IPS DF 19.7 (cell line): Measurements from ENCODE around the gene CACNA1C.

Experiments
- DNase-seq: peaks from one replicate; pipeline ENCODE4 v3.0.0-alpha.2; 2013; ENCODE audit warnings: low read depth, low spot score

The CACNA1C gene

GRCh38 chr12:2451497-2451896, 398.7 kb downstream of the CACNA1C start:
- no peak for DNase-seq

DNA sequence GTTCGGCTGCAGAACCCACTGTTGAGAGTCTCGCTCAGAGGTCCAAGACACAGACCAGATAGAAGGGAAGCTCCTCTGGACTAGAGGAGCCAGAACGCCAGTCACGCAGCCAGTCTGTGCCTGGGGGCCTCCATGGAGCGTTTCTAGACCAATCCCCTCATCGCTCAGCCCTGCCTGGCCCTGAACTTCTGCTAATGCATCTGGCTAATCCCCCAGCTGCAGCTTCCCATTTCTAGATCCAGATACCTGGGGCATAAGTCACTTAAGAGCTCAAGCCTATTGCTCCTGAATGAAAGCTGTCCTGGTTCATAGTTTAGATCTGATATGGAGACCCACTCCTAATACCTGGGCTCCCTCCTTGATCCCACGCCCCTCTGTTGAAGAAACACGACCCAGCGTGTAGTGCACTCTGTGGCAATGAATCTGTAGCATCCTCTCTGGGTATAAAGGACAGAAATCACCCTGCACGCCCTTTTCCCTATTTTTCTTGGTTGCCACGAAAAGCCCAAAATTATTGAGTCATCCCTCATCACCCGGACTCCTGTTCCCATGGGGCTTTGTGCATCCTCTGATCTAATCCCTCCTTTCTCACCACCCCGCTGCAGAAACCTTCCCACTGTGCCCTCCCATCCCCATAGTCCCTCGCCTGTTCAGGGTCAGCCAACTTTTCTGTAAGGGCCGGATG, 400.4 kb downstream of the CACNA1C start:
- no peak for DNase-seq

- no peak for DNase-seq
Observed at GRCh38 chr12:2453761-2454090, 400.9 kb downstream of the CACNA1C start.

DNA sequence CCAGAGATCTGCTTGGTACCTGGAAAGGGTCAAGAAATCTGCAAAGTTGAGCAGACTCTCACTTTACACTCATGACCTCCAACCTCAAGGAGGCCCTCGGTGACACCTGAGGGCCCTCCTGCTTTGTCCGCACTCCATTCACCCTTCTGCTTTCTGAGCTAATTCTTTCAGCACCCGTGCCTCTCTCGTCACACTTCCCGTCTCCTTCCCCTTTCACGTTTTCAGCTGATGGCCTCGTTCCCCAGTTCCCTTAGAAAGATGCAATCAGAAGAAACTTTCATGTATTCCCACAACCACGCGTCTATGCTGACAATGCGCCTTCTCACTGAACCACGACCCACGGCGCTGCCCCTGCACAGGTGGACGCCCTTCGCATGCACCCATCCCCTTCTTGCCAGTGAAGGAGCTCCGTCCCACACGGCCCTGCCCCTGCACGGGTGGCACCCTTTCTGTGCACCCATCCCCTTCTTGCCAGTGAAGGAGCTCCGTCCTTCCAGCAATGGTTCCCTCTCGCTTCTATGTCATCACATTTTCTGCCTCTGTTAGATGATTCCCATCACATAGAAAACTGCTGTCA, 401.9 kb downstream of the CACNA1C start:
- no peak for DNase-seq

DNA sequence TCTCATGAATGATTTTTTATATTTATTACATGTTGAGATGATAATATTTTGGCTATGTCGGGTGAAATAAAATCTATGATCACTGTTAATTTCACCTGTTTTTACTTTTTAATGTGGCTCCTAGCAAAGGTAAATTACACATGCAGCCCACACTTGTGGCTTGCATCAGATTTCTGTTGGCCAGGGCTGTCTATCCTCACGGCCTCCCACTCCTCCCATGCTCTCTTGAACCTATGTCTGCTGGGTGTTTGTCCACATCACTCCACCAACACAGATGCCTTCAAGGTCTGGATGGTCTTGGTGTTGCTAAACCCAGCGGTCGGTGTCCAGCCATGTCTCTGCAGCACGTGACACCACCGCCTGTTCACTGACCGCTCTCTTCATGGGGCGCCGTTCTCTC, 402.6 kb downstream of the CACNA1C start:
- DNase-seq = no peak

DNA sequence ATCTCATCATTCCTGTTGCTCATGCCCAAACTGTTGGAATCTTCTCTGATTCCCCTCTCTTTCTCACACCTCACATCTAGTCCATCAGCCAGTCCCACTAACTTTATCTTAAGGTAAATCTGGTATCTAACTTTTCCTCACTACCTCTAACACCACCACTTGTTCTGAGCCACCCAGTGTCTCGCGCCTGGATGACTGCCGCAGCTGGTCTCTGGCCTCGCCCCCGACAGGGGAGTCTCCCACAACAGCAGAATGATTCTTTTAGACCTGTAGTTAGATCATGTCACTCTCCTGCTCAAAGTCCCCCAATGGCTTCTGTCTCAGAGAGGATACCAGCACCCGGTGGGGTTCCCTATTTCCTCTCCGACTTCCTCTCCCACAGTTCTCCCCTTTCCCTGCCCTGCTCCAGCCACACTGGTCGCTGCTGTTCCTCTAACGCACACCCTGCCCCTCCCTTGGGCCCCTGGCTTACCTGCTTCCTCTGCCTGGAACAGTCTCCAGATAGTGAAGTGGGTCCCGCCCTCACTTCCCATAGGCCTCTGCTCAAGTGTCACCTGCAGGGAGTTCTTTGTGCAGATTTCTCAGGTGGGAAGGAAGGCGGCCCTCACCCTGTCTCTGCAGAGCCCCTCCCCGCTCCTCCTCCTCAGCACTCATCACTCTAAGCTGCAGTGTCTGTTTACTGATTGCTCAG, 403.5 kb downstream of the CACNA1C start:
- DNase-seq = no peak

GRCh38 chr12:2456813-2457186, 404.0 kb downstream of the CACNA1C start:
- no peak for DNase-seq

DNA sequence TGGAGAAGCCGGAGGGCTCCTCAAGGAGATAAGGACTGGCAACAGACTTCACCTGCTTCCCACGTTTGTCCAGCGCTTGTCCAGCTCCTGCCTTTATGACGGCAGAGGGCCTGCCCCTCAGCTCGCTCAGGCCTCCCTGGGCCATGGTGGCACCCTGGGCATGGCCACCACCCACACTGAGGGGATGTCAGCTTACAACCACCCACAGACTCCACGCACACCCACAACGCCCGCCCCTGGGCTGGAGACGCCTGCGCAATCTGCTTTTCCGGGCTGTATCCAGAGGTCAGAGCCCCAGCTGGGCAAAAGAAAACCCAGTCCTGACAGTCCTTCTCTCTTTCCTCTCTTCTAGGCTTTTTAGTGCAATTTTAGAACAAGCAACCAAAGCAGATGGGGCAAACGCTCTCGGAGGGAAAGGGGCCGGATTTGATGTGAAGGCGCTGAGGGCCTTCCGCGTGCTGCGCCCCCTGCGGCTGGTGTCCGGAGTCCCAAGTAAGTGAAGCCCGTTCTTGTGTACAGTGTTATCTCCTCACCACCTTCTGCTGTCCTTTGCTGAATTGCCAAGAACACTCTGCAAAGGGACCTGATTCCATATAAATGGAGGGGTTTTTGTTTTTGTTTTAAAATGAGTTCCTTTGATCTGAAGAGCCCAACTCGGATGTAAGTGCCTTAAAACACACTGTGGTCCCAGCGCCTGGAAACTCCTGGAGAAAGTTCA, 404.6 kb downstream of the CACNA1C start:
- no peak for DNase-seq

GRCh38 chr12:2457933-2458414, 405.2 kb downstream of the CACNA1C start:
- DNase-seq = no peak

DNA sequence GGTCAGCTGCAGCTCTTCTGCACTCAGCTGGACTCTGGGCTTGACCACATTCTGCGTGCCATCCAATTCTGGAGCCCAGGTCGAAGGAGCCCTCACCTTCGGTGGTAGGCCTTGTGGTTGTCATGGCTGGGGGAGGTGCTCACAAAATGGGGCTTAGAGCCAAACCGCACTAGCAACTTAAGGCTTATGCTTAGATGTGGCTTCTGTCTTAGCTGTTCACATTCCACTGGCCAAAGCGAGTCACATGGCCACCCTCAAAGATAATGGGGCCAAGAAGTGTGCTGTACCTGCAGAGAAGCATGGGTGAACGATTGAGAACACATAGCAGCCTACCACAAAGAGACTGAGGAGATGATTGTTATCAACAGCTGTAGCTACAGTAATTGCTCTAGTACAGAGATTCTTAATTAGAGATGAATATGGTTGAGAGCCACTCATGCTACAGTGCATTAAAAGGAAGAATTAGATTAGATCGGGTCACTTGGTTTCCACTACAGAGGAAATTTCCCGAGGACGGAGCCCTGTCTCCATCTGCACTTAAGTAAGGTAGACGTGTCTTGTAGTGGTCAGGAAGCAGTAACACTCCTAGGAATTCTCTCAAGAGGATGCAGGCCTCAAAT, 407.4 kb downstream of the CACNA1C start:
- no peak for DNase-seq

DNA sequence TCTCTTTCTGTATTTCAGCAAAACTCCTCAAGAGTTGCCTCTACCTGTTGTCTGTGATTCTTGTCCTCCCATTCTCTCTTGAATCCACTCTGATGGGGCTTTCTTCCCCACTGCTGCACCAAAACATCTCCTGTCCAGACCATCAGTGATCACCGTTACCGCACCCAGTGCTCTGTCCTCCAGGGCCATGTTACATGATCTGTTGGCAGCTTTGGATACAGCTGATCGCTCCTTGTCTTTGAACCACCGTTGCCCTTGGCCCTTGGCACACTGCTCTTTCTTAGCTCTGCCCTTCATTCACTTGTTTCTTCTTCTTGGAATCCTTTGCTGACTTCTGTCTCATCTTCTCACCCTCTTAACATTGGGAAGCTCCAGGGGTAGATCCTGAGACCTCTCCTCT, 408.3 kb downstream of the CACNA1C start:
- DNase-seq = no peak

DNA sequence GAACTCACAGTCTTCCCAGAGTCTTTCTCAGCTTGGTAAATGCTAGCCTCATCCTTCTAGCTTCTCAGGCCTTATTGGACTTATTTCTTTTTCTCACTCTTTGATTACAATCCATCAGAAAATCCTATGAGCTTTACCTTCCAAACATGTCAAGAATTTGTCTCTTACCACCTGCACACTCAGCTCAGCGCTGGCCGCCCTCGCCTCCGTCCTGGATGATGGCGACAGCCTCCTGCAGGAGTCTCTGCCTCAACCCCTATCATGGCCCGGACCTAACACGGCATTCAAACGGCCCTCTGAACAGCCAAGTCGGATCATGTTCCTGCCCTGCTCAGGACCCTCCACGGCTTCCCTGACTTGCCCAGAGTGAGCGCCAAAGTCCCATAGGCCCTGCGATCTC, 408.9 kb downstream of the CACNA1C start:
- DNase-seq = no peak

GRCh38 chr12:2462087-2462486, 409.3 kb downstream of the CACNA1C start:
- no peak for DNase-seq

- no peak for DNase-seq
Observed at GRCh38 chr12:2463719-2464118, 410.9 kb downstream of the CACNA1C start.

DNA sequence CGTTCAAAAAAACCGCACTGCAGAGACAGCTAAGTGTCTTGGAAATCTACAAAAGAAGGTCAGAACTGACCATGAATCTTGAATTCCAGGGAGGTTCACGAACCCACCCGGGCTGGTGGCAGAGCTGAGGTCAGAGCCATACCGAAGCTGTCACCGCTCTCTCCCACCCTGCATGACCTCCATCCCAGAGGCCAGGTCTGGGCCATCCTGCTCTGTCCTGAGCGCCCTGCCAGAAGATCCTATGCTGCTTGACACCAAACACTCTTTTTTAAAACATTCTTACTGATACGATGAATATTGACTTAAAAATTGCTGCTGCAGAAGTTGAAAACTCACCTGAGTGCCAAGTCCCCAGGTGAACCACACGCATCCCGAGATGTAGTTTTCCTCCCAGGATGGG, 412.9 kb downstream of the CACNA1C start:
- DNase-seq = no peak

- DNase-seq = no peak
Observed at GRCh38 chr12:2466211-2466610, 413.4 kb downstream of the CACNA1C start.

DNA sequence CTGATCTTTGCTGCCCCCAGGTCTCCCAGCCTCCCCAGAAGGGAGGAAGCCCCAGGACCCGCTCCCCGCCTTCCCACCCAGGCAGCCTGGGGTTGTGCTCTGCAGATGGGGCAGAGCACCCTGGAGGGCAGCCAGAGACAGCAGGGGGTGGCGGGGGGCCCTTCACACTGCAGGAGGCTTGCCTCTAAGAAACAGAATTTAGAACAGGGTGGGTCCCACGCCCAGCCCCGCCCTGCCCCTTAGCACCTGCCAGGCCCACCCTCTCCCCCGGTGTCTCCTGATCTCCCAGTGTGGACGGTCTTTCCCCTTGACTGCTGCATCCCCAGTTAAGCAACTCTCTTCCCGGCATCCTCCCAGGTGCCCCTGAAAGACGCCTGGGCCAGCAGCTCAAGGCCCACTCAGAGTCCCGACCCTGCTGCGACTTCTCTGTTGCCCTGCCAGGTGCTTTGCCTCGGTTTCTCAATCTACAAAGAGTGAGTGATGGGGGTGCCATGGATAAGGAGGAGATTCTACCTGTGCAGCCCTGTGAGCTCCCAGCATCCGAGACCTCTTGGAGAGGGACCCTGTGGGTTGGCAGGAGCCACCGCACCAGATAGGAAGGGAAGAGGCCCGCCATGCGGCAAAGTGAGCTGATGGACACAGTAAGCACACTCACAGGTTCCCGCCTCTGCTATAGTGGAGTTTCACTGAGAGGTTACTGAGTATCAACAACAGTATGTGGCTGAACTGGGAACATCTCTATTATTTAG, 414.8 kb downstream of the CACNA1C start:
- DNase-seq = no peak

- DNase-seq = no peak
Observed at GRCh38 chr12:2475984-2476383, 423.2 kb downstream of the CACNA1C start.

DNA sequence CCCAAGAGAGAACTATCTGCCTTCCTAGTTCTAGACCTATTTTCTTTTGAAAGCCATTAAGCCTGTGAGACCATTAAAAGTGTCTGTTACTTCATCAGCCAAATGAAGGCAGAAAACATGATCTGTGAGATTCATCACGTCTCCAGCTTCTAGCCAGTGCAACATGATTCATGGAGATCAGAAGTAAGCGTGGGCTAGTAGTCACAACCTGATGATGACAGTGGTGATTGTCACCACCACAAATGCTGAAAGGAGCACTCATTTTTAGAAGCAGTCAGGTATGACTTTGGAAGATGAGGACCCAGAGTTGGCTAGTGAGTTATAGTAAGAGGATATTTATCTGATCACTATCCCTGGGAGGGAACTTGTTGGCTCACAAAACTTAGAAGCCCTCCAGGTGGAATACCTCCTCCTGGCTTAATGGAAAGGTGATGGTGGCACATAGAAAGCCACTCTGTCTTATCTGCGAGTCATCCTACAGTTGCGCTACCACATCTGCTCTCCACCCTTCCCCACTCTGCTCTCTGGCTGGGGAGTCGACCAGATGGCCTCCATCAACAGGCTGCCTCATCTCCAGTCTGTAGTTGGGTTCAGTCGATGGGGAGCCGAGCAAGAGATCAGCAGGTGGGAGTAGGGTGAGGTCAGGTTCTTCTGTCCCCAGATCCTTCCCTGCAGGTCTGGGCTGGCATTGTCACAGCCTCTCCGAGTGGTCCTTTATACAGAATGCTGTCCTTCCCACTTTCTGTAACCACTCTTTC, 424.4 kb downstream of the CACNA1C start:
- no peak for DNase-seq

GRCh38 chr12:2479851-2480535, 427.2 kb downstream of the CACNA1C start:
- no peak for DNase-seq
